Bronchial epithelial cell (primary cell): ENCODE measurements around the gene RDH5. TPM values are rescaled to one million over a fixed set of nuclear protein-coding genes. Genes with fewer than 3 reads are reported as not detected.

Source experiments
- DNase-seq: peaks from one replicate; pipeline ENCODE4 v3.0.0-alpha.2; 2010; ENCODE audit warnings: low read depth
- FAIRE-seq: peaks from 2 replicates; lab custom pipeline; 2011; peaks lifted over from hg19 to GRCh38; lab: Jason Lieb, UNC
- H3K27me3 ChIP-seq: 2 replicates; pipeline ENCODE4 v1.5.1; 2011; ENCODE audit warnings: low read length; ENCODE audit not compliant: control insufficient read depth, insufficient read depth
- H3K36me3 ChIP-seq: 2 replicates; pipeline ENCODE4 v1.5.1; 2011; ENCODE audit warnings: low read length; ENCODE audit not compliant: control insufficient read depth, insufficient read depth
- H3K4me3 ChIP-seq: 2 replicates; pipeline ENCODE4 v1.5.1; 2011; ENCODE audit warnings: mild to moderate bottlenecking, low read depth, low read length, control low read depth
- CTCF ChIP-seq: IDR thresholded peaks from 2 replicates; pipeline ENCODE4 v1.5.1; 2011; ENCODE audit warnings: mild to moderate bottlenecking, moderate library complexity, low read length, control low read depth, inconsistent platforms; ENCODE audit not compliant: insufficient read depth, severe bottlenecking
- total RNA-seq: library from RNA; depleted of rRNA; stranded (reverse); fragments of >200 nt; gene quantifications from 2 replicates; pipeline ENCODE4 v1.2.1, GENCODE V29; 2014

Gene RDH5
- 1.1 and 2.3 TPM in 2 replicates for total RNA-seq

- Histone ChIP-seq H3K36me3 (peaks cover 14% of the 10 kb centered on the region), H3K4me3 (no peak within 1 kb of the TSS), H3K27me3 (no peaks in the 10 kb centered on the region)
- no peak for FAIRE-seq
- DNase-seq = peak; percentile 69
- TF ChIP-seq CTCF = no peak
Measured at GRCh38 chr12:55720071-55720564, at the start of gene RDH5. Gene RDH5 (plus strand): TSS chr12:55720393. CDS start chr12:55721185, 792 bp downstream.

GRCh38 chr12:55671746-55672145 is 48.4 kb upstream of the RDH5 start:
- no peak for FAIRE-seq
- no peak overlapping the region for H3K4me3 ChIP-seq
- no peaks in the 10 kb centered on the region for H3K36me3 ChIP-seq
- no peaks in the 10 kb centered on the region for H3K27me3 ChIP-seq
- no peak for TF ChIP-seq CTCF
- DNase-seq = no peak

GRCh38 chr12:55673638-55674037 is 46.6 kb upstream of the RDH5 start:
- FAIRE-seq = no peak
- no peaks in the 10 kb centered on the region for H3K27me3 ChIP-seq
- DNase-seq = no peak
- TF ChIP-seq CTCF = no peak
- H3K4me3 ChIP-seq = no peak overlapping the region
- no peaks in the 10 kb centered on the region for H3K36me3 ChIP-seq

GRCh38 chr12:55675666-55676065 is 44.5 kb upstream of the RDH5 start:
- DNase-seq (peak; percentile 27), FAIRE-seq (no peak)
- Histone ChIP-seq H3K27me3 (no peaks in the 10 kb centered on the region), H3K4me3 (no peak overlapping the region), H3K36me3 (no peaks in the 10 kb centered on the region)
- no peak for TF ChIP-seq CTCF

GRCh38 chr12:55676707-55677106 is 43.5 kb upstream of the RDH5 start:
- no peaks in the 10 kb centered on the region for H3K36me3 ChIP-seq
- no peak overlapping the region for H3K4me3 ChIP-seq
- DNase-seq (no peak), FAIRE-seq (no peak)
- no peak for TF ChIP-seq CTCF
- no peaks in the 10 kb centered on the region for H3K27me3 ChIP-seq

- no peak overlapping the region for H3K4me3 ChIP-seq
- DNase-seq (no peak), FAIRE-seq (no peak)
- no peaks in the 10 kb centered on the region for H3K36me3 ChIP-seq
- H3K27me3 ChIP-seq = peaks cover 2% of the 10 kb centered on the region
- TF ChIP-seq CTCF = no peak
Measured at GRCh38 chr12:55679691-55680090, 40.5 kb upstream of the RDH5 start.
